Right renal pelvis (tissue), 4 donors: ENCODE measurements around the gene SP7. TPM values are rescaled to one million over a fixed set of nuclear protein-coding genes. Genes with fewer than 3 reads are reported as not detected.
"Not testable (repeated sequence)": the region's sequence is repeated elsewhere in the genome, so short reads cannot be mapped to it uniquely, and the experiment has no call there.

ENCODE experiments used
- DNase-seq, 4 donors: peaks; one replicate each; pipeline ENCODE4 v3.0.0-alpha.2; 2013; ENCODE audit warnings: low read depth in 4 of 4, low spot score in 3 of 4, missing footprints in 1 of 4
- polyA plus RNA-seq, 4 donors: library from polyadenylated mRNA; unstranded; fragments of 120-200 nt; gene quantifications; one replicate each; pipeline ENCODE4 v1.2.1, GENCODE V29; 2013; ENCODE audit not compliant: insufficient read length in 4 of 4

SP7 gene
- under 1 TPM; 0.14 to 0.30 (median 0.16) TPM for polyA plus RNA-seq

- DNase-seq, result no peak
Measured at GRCh38 chr12:53336181-53336681, at the start of gene SP7. TSS of gene SP7 (minus strand) at chr12:53336354. CDS start at chr12:53335646, 708 bp downstream.

DNA sequence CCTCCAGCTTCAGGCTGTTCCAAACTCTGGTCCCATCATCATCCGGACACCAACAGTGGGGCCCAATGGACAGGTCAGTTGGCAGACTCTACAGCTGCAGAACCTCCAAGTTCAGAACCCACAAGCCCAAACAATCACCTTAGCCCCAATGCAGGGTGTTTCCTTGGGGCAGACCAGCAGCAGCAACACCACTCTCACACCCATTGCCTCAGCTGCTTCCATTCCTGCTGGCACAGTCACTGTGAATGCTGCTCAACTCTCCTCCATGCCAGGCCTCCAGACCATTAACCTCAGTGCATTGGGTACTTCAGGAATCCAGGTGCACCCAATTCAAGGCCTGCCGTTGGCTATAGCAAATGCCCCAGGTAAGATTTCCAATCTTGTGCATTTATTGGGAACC lies 47.1 kb upstream of the SP7 start:
- no peak for DNase-seq

- DNase-seq, result no peak
Measured at GRCh38 chr12:53381731-53382630, 45.8 kb upstream of the SP7 start.

GRCh38 chr12:53380794-53381730 lies 44.9 kb upstream of the SP7 start:
- DNase-seq, result no peak

DNA sequence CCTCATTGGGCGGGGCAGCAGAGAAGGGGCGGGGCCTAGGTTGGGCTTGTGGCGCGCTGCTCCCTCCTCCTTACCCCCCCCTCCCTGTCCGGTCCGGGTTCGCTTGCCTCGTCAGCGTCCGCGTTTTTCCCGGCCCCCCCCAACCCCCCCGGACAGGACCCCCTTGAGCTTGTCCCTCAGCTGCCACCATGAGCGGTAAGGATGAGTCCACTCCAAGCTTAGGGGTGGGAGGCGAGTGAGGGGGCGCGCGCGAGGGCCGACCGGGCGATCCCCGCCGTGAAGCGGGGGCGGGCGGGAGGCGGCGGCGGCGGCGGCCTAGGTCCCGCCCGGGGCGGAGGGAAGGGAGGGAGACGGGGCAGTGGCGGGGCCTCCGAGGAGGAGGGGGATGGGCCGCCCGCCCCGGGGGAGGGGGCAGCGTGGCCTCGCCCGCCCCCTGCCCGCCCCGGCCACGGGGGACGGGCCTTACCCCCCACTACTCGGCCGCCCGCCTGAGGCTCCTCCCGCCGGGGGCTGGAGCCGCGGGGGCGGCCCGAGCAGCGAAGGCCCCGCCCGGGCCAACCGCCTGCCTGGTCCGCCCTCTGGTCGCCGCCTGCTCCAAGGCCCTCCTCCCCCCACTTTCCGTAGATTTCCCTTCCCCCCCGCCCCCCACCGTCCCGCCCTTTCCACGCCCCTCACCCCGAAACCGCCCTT lies 44.1 kb upstream of the SP7 start, which contains the start of gene SP1:
TSS of gene SP1 (plus strand) at position 73 of the 690 bp plus-strand sequence. CDS start at position 189, 116 bp downstream.
- DNase-seq, result peak; percentile 74 to 85 (median 82)

GRCh38 chr12:53379389-53380103 lies 43.4 kb upstream of the SP7 start:
- DNase-seq, result peak; percentile 94 to 100 (median 100)

- no peak for DNase-seq
Measured at GRCh38 chr12:53378724-53379388, 42.7 kb upstream of the SP7 start.

GRCh38 chr12:53378222-53378621 lies 42.1 kb upstream of the SP7 start:
- no peak for DNase-seq

DNA sequence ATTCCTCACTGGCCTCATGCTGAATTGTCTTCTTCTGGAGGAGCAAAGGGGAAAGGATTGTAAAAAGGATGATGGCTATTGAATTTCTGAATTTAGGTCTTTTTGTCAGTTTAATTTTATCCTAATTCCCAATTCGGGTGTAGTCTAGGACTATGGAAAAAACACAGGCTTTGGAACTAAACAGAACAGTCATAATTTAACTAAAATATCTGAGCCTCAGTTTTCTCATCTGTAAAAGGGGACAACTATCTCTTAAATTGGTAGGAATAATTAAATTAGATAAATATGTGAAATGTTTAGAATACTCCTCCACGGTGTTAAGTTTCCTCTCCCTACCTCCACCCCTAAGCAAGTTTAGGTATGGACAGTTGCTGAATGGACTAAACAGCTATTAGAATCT lies 40.6 kb upstream of the SP7 start:
- DNase-seq, result no peak

GRCh38 chr12:53374277-53374676 lies 38.1 kb upstream of the SP7 start:
- DNase-seq, result not testable (repeated sequence)

DNA sequence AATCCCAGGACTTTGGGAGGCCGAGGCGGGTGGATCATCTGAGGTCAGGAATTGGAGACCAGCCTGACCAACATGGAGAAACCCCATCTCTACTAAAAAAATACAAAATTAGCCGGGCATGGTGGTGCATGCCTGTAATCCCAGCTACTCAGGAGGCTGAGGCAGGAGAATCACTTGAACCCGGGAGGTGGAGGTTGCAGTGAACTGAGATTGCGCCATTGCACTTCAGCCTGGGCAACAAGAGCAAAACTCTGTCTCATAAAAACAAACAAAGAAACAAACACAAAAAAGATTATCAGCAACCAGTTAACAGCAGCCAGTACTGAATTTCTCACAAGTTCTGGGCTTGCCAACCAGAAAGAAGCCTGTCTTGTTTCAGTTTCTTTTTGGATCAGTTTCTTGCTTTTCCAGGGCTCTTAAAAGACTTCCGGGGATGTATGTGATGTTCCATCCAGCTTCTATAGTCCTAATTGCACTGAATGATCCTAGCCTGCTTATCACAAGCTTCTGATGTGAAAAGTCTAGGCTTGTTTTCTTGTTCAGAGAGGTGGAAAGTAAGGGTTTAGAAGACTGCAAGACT lies 37.5 kb upstream of the SP7 start:
- DNase-seq, result not testable (repeated sequence)

DNA sequence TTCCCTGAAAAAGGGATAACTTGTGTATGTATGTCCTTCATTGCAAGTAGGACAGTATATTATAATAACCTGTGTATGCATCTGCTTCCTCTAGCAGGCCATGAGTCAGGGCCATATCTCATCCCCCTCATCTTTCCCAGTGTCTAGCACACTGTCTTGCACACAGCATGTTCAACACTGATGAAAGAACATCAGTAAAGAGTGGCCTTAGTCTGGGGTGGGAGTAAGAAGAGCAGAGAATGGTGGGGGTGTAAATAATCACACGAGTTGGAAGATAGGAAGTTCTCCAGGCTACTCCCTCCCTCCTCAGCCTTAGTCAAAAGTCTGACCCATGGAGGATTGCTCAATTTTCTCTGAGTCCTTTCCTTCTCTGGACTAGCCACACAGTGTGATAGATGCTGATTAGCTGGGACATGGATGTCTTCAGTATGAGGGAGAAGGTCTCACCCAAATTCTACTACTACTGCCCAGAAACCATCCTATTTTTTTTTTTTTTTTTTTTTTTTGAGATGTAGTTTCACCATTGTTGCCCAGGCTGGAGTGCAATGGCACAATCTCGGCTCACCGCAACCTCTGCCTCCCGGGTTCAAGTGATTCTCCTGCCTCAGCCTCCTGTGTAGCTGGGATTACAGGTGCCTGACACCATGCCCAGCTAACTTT lies 29.2 kb upstream of the SP7 start:
- DNase-seq, result no peak

DNA sequence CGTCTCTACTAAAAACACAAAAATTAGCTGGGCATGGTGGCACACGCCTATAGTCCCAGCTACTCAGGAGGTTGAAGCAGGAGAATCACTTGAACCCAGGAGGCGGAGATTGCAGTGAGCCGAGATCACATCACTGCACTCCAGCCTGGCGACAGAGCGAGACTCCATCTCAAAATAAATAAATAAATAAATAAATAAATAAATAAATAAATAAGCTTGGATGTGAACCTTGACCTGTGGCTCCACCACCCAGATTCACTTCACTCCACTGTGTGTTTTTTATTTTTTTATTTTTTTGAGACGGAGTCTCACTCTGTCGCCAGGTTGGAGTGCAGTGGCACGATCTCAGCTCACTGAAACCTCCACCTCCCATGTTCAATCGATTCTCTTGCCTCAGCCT lies 25.5 kb upstream of the SP7 start:
- DNase-seq, result not testable (repeated sequence)

DNA sequence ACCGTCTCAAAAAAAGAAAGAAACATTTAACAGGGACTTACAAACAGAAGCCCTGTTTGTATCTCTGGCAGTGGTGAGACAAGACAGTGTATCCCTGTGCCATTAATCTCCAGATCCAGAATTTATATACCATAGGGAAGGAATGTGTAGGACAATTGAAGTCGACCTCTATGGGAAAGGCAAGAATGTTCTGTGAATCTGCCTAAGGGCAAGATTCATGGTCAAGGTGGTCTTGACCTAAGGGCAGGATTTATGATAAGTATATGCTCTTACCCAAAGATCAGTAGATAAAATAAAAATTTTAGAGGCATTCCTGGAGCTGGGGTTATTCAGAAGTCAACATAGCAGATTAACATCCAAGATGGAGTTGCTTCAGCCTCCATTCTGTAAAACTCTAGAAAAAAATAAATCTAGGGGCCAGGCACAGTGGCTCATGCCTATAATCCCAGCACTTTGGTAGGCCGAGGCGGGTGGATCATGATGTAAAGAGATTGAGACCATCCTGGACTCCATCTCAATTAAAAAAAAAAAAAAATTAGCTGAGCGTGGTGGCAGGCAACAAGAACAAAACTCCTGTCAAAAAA lies 22.8 kb upstream of the SP7 start:
- DNase-seq, result no peak

DNA sequence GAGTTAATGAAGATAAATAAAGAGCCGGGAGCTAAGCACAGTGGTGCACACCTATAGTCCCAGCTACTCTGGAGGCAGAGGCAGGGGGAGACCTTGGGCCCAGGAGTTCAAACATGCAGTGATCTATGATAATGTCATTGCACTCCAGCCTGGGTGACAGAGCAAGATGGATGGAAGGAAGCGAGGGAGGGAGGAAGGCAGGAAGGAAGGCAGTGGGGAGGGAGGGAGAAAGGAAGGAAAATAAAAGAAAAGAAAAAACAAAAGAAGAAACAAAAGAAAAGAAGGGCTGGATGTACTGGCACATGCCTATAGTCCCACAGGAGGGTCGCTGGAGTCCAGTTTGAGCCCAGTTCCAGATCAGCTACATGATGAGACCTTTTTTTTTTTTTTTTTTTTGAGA lies 19.0 kb upstream of the SP7 start:
- DNase-seq, result no peak

DNA sequence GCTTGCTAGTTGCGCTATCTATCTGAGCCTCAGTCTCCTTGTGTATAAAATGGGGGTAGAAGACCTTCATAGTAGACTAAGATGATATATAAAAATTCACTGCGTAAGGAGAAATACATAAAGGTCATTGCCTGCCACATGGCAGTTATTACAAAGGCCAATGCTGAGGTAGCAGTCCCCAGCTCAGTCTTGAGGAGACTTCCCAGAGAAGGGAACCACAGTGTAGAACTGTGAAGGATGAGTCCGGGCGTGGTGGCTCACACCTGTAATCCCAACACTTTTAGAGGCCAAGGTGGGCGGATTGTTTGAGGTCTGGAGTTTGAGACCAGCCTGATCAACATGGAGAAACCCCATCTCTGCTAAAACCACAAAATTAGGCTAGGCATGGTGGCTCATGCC lies 17.1 kb upstream of the SP7 start:
- DNase-seq, result no peak

DNA sequence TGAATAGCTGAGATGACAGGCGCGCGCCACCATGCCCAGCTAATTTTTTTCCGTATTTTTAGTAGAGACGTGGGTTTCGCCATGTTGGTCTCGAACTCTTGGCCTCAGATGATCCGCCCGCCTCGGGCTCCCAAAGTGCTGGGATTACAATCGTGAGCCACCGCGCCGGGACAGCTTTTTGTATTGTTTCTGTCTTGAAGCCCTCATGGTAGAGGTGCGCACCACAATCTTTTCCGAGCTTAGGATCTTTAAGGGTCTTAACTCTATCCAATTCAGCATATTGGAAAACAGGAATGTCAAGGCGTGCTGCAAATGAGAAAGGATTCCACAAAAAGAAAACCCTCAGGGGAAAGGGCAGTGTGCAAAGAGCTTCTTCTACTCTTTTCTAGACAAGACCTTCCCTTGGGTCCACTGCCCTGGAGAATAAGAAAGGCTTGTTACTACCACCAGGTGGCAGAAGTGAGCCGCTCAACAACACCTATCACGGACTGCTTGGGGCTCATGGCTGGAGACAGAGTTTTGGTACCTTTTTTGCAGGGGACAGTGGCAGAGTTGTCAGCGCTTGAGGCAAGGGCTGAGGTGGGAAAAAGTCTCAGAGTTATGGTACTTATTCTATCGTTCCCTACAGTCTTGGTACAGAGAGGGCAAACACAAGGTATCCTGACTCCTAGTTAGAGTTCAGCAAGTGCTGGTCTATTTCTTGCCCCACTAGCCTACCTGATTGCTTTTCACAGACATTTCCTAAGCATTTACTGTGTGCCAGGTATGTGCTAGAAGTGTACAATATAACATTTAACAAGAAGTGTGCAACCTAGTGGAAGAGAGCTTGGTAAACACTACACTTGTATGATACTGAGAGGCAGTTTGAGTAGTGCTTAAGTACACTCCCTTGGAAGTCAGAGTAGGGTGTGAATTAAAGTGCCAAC lies 16.4 kb upstream of the SP7 start:
- DNase-seq, result peak; percentile 83 to 88 (median 84)
